Hematopoietic multipotent progenitor cell treated with erythropoietin and hydrocortisone succinate and interleukin-3 and kit ligand, for 6 days (in vitro differentiated cells): ENCODE results near the gene SCN5A.

Source experiments
- DNase-seq: peaks from one replicate; pipeline ENCODE4 v3.0.0-alpha.2; 2015

SCN5A gene

GRCh38 chr3:38534180-38534579 is 115.3 kb downstream of the SCN5A start:
- DNase-seq, result no peak

GRCh38 chr3:38533285-38533976 is 116.1 kb downstream of the SCN5A start:
- no peak for DNase-seq

- DNase-seq, result no peak
Measured at GRCh38 chr3:38532529-38532928, 117.0 kb downstream of the SCN5A start.

- DNase-seq, result peak; percentile 39
Measured at GRCh38 chr3:38528457-38528856, 121.0 kb downstream of the SCN5A start.

GRCh38 chr3:38526792-38527191 is 122.7 kb downstream of the SCN5A start:
- DNase-seq, result no peak

DNA sequence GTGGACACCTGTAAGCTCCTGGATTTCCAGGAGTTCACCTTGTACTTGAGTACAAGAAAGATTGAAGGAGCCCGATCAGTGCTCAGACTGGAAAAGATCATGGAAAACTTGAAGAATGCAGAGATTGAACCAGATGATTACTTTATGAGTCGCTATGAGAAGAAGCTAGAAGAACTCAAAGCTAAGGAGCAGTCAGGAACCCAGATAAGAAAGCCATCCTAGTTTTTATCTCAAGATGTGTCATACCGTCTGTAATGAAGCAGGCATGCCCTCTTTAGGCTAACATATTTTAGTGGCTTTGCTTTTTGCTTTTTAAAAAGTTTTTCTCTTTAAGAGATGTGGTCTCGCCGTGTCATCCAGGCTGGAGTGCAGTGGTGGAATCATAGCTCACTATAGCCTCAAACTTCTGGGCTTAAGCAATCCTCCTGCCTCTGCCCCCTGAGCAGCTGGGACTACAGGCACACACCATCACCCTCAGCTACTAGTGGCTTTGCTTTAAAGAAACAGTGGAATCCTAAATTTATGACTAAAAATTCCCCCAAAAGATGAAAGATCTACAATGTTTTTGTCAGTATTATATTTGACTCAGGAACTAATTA is 125.2 kb downstream of the SCN5A start:
- DNase-seq, result no peak

- no peak for DNase-seq
Measured at GRCh38 chr3:38522002-38522401, 127.5 kb downstream of the SCN5A start.

- DNase-seq, result peak; percentile 84
Measured at GRCh38 chr3:38521391-38521987, 128.0 kb downstream of the SCN5A start.

GRCh38 chr3:38519651-38520050 is 129.8 kb downstream of the SCN5A start:
- DNase-seq, result peak; percentile 48

DNA sequence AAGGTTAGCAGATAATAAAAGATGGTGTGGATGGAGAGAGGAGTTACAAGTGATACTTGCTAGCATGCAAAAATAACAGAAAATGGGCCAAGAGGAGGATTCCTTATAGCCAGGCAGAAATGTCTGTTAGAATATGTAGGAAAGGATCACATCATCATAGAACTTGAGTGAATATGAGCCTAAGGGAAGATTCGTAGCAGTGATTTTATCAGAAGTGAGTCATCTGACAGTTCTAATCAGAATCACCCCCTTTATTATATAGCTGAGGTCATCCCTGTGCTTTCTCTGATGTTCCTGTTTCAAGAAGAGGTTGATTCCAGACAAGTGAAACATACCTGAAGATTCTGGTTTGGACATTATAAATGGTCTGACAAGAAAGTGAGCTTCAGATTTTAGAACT is 130.5 kb downstream of the SCN5A start:
- no peak for DNase-seq

GRCh38 chr3:38516669-38517068 is 132.8 kb downstream of the SCN5A start:
- DNase-seq, result no peak

GRCh38 chr3:38515367-38515766 is 134.1 kb downstream of the SCN5A start:
- DNase-seq, result no peak

DNA sequence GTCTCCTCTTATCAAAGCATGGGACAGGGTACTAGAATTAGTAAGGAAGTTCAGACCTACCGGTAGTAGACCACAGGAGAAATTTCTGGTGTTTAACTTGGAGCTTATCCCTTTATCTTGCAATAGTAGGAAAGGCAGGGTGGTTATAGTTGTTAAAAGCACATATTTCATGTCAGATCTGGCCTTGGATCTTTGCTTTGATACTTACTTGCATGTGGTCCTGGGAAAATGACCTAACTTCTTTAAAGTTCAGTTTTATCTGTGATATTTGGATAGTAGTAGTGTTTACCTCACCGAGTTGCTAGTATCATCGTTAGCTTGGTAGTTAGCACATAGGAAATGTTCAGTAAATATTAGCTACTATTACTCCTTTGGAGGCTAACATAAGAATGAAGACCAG is 137.9 kb downstream of the SCN5A start:
- no peak for DNase-seq

GRCh38 chr3:38510631-38511030 is 138.9 kb downstream of the SCN5A start:
- DNase-seq, result no peak

GRCh38 chr3:38509732-38510131 is 139.8 kb downstream of the SCN5A start:
- DNase-seq, result no peak

DNA sequence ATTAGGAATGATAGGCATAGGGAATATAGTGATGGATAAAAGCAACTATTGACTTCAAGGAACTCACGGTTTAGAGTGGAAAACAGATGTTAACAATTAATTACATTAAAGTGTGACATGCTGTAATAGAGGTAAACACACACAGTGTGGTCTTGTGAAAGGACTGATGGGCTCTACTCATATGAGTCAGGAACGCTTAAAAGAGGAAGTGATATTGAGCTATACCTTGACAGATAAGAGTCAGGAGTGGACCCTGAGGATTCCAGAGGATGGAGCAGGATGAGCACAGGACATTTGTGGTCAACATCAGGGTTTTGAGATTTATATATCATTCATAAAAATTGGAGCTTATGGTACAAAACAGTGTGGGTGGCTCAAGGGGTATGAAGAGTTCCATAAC is 142.4 kb downstream of the SCN5A start:
- DNase-seq, result no peak

- no peak for DNase-seq
Measured at GRCh38 chr3:38500688-38501417, 148.6 kb downstream of the SCN5A start.
